ENCODE results near the gene RAB7B. TPM values are rescaled to one million over a fixed set of nuclear protein-coding genes. Genes with fewer than 3 reads are reported as not detected.

RAB7B gene
- total and polyA plus RNA-seq, 9 of the 15 experiments (the other 6 are each of a cell fraction or from before 2014, with no cell fraction given), result 0.03 to 0.29 (median 0.07) TPM; not detected in 4

- FAIRE-seq, result no peak
- ChIA-PET POLR2A (no interaction called here), CTCF (ENCODE audit: low intra/inter-chr PET ratio) (interaction anchor here (0.7 kb wide), 1 partner anchor 114 kb away, joined by 3 read pairs; no protein-coding TSS in a partner anchor)
- Histone ChIP-seq H3K9ac (ENCODE audit: insufficient read depth in 1 of 2, low read depth in 2 of 2, low read length in 2 of 2) (no peak overlapping the region), H3K36me3 (ENCODE audit: control insufficient read depth, insufficient read depth, low read length) (no peaks in the 10 kb centered on the region), H3K27ac (ENCODE audit: extremely low read depth, low read depth, low read length) (no peak overlapping the region), H3K27me3 (ENCODE audit: control insufficient read depth in 2 of 2, insufficient read depth in 2 of 2, low read length in 2 of 2) (peaks cover 14 to 58% of the 10 kb centered on the region in 2 experiments), H3K79me2 (ENCODE audit: control insufficient read depth, insufficient read depth, low read length) (no peaks in the 10 kb centered on the region), H3K4me2 (ENCODE audit: insufficient read depth, low read length) (no peak overlapping the region), H3K4me3 (no peak overlapping the region), H3K9me1 (ENCODE audit: control insufficient read depth, insufficient read depth, low read length) (no peaks in the 10 kb centered on the region), H4K20me1 (replicated peaks; ENCODE audit: control insufficient read depth, insufficient read depth, low read length) (0 out of 2 replicates have a peak, but pooled peaks cover 9% of the 10 kb centered on the region), H3K4me1 (replicated peaks in 1 of 2; ENCODE audit: control insufficient read depth in 2 of 2, insufficient read depth in 2 of 2, low read length in 2 of 2) (no peaks in the 10 kb centered on the region), H2AFZ (ENCODE audit: low read depth, low read length) (no peak overlapping the region), H3K9me3 (replicated peaks; ENCODE audit: control insufficient read depth, insufficient read depth, low read depth, low read length) (no peaks in the 10 kb centered on the region)
- no TSS peak for BruUV-seq (replicated peaks)
- TF ChIP-seq RAD21 (CRISPR knock-in tag; conservative IDR thresholded peaks at IDR 0.05 in 1 of 2, IDR thresholded peaks at IDR 0.05 in 1 of 2) (0 out of 4 replicates have a peak, but pooled peaks of 1 of the 2 experiments have one; percentile 6), CTCF (IDR thresholded peaks at IDR 0.05 in 2 of 3, conservative IDR thresholded peaks at IDR 0.05 in 1 of 3; ENCODE audit: insufficient read depth in 2 of 3, low read depth in 1 of 3, low read length in 3 of 3) (0 out of 6 replicates have a peak, but pooled peaks of 1 of the 3 experiments have one; percentile 9), MYC (IDR thresholded peaks at IDR 0.05; ENCODE audit: low read depth, low read length) (no peak), MYC (CRISPR knock-in tag; IDR thresholded peaks at IDR 0.05; ENCODE audit: borderline replicate concordance, low read depth) (no peak)
- no peak for ATAC-seq
- DNase-seq (ENCODE audit: extremely low read depth in 1 of 4, low spot score in 3 of 4), result no peak
- intact Hi-C loops (cut with micrococcal nuclease) (no loop called here), in situ Hi-C loops (cut with MboI) (no loop called here)
- WGBS (ENCODE audit: insufficient coverage, low coverage, missing lambda C conversion rate), result 0% methylated on average over 5 of the region's 5 CpGs
These were observed 13.4 kb downstream of the RAB7B start for GRCh38 chr1:205989786-205990185.
